Testis (tissue), 2 donors: ENCODE measurements around the gene CROCC.
"Not testable (repeated sequence)": the region's sequence is repeated elsewhere in the genome, so short reads cannot be mapped to it uniquely, and the experiment has no call there.

Experiments used
- POLR2A ChIP-seq: fragments of 450-650 bp; IDR thresholded peaks from one replicate; pipeline ENCODE4 v1.6.1; 2017; ENCODE audit warnings: antibody characterized with exemption, mild to moderate bottlenecking, moderate library complexity
- TF ChIP-seq, protein P1 (sequence below), 3 experiments: fragments of 450-650 bp in 2 of 3; fragments of 200-600 bp in 1 of 3; sonication (generic) in 1 of 3; IDR thresholded peaks; one replicate each; pipeline ENCODE4 v1.5.1; 2016 to 2019; ENCODE audit warnings: antibody characterized with exemption in 3 of 3, mild to moderate bottlenecking in 2 of 3, moderate library complexity in 1 of 3

- TF ChIP-seq, protein P1, sequence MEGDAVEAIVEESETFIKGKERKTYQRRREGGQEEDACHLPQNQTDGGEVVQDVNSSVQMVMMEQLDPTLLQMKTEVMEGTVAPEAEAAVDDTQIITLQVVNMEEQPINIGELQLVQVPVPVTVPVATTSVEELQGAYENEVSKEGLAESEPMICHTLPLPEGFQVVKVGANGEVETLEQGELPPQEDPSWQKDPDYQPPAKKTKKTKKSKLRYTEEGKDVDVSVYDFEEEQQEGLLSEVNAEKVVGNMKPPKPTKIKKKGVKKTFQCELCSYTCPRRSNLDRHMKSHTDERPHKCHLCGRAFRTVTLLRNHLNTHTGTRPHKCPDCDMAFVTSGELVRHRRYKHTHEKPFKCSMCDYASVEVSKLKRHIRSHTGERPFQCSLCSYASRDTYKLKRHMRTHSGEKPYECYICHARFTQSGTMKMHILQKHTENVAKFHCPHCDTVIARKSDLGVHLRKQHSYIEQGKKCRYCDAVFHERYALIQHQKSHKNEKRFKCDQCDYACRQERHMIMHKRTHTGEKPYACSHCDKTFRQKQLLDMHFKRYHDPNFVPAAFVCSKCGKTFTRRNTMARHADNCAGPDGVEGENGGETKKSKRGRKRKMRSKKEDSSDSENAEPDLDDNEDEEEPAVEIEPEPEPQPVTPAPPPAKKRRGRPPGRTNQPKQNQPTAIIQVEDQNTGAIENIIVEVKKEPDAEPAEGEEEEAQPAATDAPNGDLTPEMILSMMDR (IDR thresholded peaks at IDR 0.05): not testable (repeated sequence)
- not testable (repeated sequence) for TF ChIP-seq POLR2A
These were observed 12.2 kb downstream of the CROCC start for GRCh38 chr1:16933945-16934344.
